Memory B cell (primary cell): ENCODE data around the gene CZIB.

Source experiments
- ATAC-seq: fragments of 150-1000 bp; cut with Tn5 transposase; 2 replicates; pipeline ENCODE4 v1.10.0; 2021; ENCODE audit warnings: low read depth, mild to moderate bottlenecking, moderate library complexity
- DNase-seq, 2 donors: peaks; one replicate each; pipeline ENCODE4 v3.0.0; 2022; ENCODE audit warnings: low spot score in 2 of 2
- H3K27ac Mint-ChIP-seq: one replicate; pipeline ENCODE4 v1.8.0; 2022; ENCODE audit warnings: mild to moderate bottlenecking, moderate library complexity, mixed read lengths
- H3K27me3 Mint-ChIP-seq: one replicate; pipeline ENCODE4 v1.8.0; 2022; ENCODE audit warnings: mixed read lengths
- H3K36me3 Mint-ChIP-seq: one replicate; pipeline ENCODE4 v1.8.0; 2022; ENCODE audit warnings: mild to moderate bottlenecking, mixed read lengths
- H3K4me1 Mint-ChIP-seq: one replicate; pipeline ENCODE4 v1.8.0; 2022; ENCODE audit warnings: mixed read lengths
- H3K4me3 Mint-ChIP-seq: one replicate; pipeline ENCODE4 v1.8.0; 2022; ENCODE audit warnings: mild to moderate bottlenecking, moderate library complexity, mixed read lengths
- H3K9me3 Mint-ChIP-seq: one replicate; pipeline ENCODE4 v1.8.0; 2022; ENCODE audit warnings: mixed read lengths

The CZIB gene

GRCh38 chr1:53254011-53254640 is 33.7 kb upstream of the CZIB start:
- Mint-ChIP-seq H3K27me3 (no peaks in the 10 kb centered on the region), H3K4me1 (no peaks in the 10 kb centered on the region), H3K9me3 (no peaks in the 10 kb centered on the region), H3K4me3 (no peak overlapping the region), H3K36me3 (peaks cover 11% of the 10 kb centered on the region), H3K27ac (no peak overlapping the region)
- ATAC-seq (no peak), DNase-seq (no peak)

- Mint-ChIP-seq H3K4me1 (peaks cover 15% of the 10 kb centered on the region), H3K4me3 (no peak overlapping the region), H3K9me3 (no peaks in the 10 kb centered on the region), H3K36me3 (peaks cover 11% of the 10 kb centered on the region), H3K27ac (no peak overlapping the region), H3K27me3 (no peaks in the 10 kb centered on the region)
- no peak for ATAC-seq
- no peak for DNase-seq
Observed at GRCh38 chr1:53250325-53250724, 29.9 kb upstream of the CZIB start.

- Mint-ChIP-seq H3K27ac (no peak overlapping the region), H3K9me3 (no peaks in the 10 kb centered on the region), H3K27me3 (no peaks in the 10 kb centered on the region), H3K36me3 (peaks cover 11% of the 10 kb centered on the region), H3K4me3 (no peak overlapping the region), H3K4me1 (peaks cover 17% of the 10 kb centered on the region)
- no peak for ATAC-seq
- DNase-seq = no peak
Observed at GRCh38 chr1:53249706-53250105, 29.3 kb upstream of the CZIB start.

GRCh38 chr1:53246261-53247134 is 26.1 kb upstream of the CZIB start:
- Mint-ChIP-seq H3K27me3 (no peaks in the 10 kb centered on the region), H3K9me3 (no peaks in the 10 kb centered on the region), H3K4me3 (no peak overlapping the region), H3K36me3 (peaks cover 11% of the 10 kb centered on the region), H3K4me1 (peaks cover 17% of the 10 kb centered on the region), H3K27ac (no peak overlapping the region)
- ATAC-seq (peak; percentile 68), DNase-seq (no peak)

GRCh38 chr1:53244141-53244540 is 23.7 kb upstream of the CZIB start:
- ATAC-seq (no peak), DNase-seq (no peak)
- H3K4me1 Mint-ChIP-seq = peaks cover 17% of the 10 kb centered on the region
- no peak overlapping the region for H3K4me3 Mint-ChIP-seq
- no peaks in the 10 kb centered on the region for H3K36me3 Mint-ChIP-seq
- H3K27ac Mint-ChIP-seq = no peak overlapping the region
- H3K27me3 Mint-ChIP-seq = no peaks in the 10 kb centered on the region
- no peaks in the 10 kb centered on the region for H3K9me3 Mint-ChIP-seq

- Mint-ChIP-seq H3K4me1 (peaks cover 23% of the 10 kb centered on the region), H3K9me3 (no peaks in the 10 kb centered on the region), H3K27ac (no peak overlapping the region), H3K27me3 (no peaks in the 10 kb centered on the region), H3K36me3 (peaks cover 5% of the 10 kb centered on the region), H3K4me3 (no peak overlapping the region)
- no peak for DNase-seq
- ATAC-seq = no peak
Observed at GRCh38 chr1:53242381-53242780, 21.9 kb upstream of the CZIB start.

GRCh38 chr1:53241828-53242227 is 21.4 kb upstream of the CZIB start:
- peaks cover 5% of the 10 kb centered on the region for H3K36me3 Mint-ChIP-seq
- no peaks in the 10 kb centered on the region for H3K9me3 Mint-ChIP-seq
- peaks cover 22% of the 10 kb centered on the region for H3K4me1 Mint-ChIP-seq
- no peak overlapping the region for H3K27ac Mint-ChIP-seq
- ATAC-seq = no peak
- no peaks in the 10 kb centered on the region for H3K27me3 Mint-ChIP-seq
- no peak overlapping the region for H3K4me3 Mint-ChIP-seq
- no peak for DNase-seq

GRCh38 chr1:53238197-53239155 is 18.0 kb upstream of the CZIB start, which contains the start of gene MAGOH:
TSS of gene MAGOH (minus strand) at chr1:53238518. CDS start at chr1:53238448, 70 bp downstream.
- Mint-ChIP-seq H3K27ac (peak within 1 kb of the TSS; percentile 98), H3K4me3 (peak within 1 kb of the TSS; percentile 99), H3K4me1 (peaks cover 20% of the 10 kb centered on the region), H3K27me3 (no peaks in the 10 kb centered on the region), H3K9me3 (no peaks in the 10 kb centered on the region), H3K36me3 (peaks cover 11% of the 10 kb centered on the region)
- peak; percentile 90 to 98 for DNase-seq
- ATAC-seq = peak; percentile 98

- peak overlapping the region; percentile 99 for H3K4me3 Mint-ChIP-seq
- H3K27ac Mint-ChIP-seq = peak overlapping the region; percentile 98
- no peaks in the 10 kb centered on the region for H3K9me3 Mint-ChIP-seq
- no peaks in the 10 kb centered on the region for H3K27me3 Mint-ChIP-seq
- peaks cover 14% of the 10 kb centered on the region for H3K36me3 Mint-ChIP-seq
- DNase-seq (no peak), ATAC-seq (no peak)
- peaks cover 20% of the 10 kb centered on the region for H3K4me1 Mint-ChIP-seq
Observed at GRCh38 chr1:53237638-53238037, 17.2 kb upstream of the CZIB start.

- peaks cover 9% of the 10 kb centered on the region for H3K36me3 Mint-ChIP-seq
- ATAC-seq (no peak), DNase-seq (no peak)
- H3K4me1 Mint-ChIP-seq = peaks cover 14% of the 10 kb centered on the region
- no peaks in the 10 kb centered on the region for H3K27me3 Mint-ChIP-seq
- no peaks in the 10 kb centered on the region for H3K9me3 Mint-ChIP-seq
- peak overlapping the region; percentile 97 for H3K27ac Mint-ChIP-seq
- peak overlapping the region; percentile 93 for H3K4me3 Mint-ChIP-seq
Observed at GRCh38 chr1:53220962-53221286, 490 bp upstream of the CZIB start.

- Mint-ChIP-seq H3K9me3 (no peaks in the 10 kb centered on the region), H3K36me3 (peaks cover 9% of the 10 kb centered on the region), H3K4me1 (peaks cover 14% of the 10 kb centered on the region)
Observed at GRCh38 chr1:53219711-53220110, 723 bp downstream of the CZIB start.

GRCh38 chr1:53218201-53218600 is 2.2 kb downstream of the CZIB start:
- H3K36me3 Mint-ChIP-seq = peaks cover 14% of the 10 kb centered on the region
- DNase-seq (no peak), ATAC-seq (no peak)
- H3K4me3 Mint-ChIP-seq = no peak overlapping the region
- H3K9me3 Mint-ChIP-seq = no peaks in the 10 kb centered on the region
- peak overlapping the region; percentile 69 for H3K27ac Mint-ChIP-seq
- no peaks in the 10 kb centered on the region for H3K27me3 Mint-ChIP-seq
- peaks cover 14% of the 10 kb centered on the region for H3K4me1 Mint-ChIP-seq

More at GRCh38 chr1:53219711-53220110, 723 bp downstream of the CZIB start:
- no peak for ATAC-seq
- peak overlapping the region; percentile 97 for H3K27ac Mint-ChIP-seq
- DNase-seq = no peak
- H3K27me3 Mint-ChIP-seq = no peaks in the 10 kb centered on the region
- H3K4me3 Mint-ChIP-seq = peak overlapping the region; percentile 93

GRCh38 chr1:53214376-53214940 is 6.0 kb downstream of the CZIB start:
- Mint-ChIP-seq H3K4me1 (peaks cover under 1% of the 10 kb centered on the region), H3K36me3 (peaks cover 35% of the 10 kb centered on the region), H3K27me3 (no peaks in the 10 kb centered on the region), H3K4me3 (no peak overlapping the region), H3K9me3 (no peaks in the 10 kb centered on the region), H3K27ac (no peak overlapping the region)
- no peak for DNase-seq
- ATAC-seq = no peak
